ENCODE data around the gene SCN4A.

DNA sequence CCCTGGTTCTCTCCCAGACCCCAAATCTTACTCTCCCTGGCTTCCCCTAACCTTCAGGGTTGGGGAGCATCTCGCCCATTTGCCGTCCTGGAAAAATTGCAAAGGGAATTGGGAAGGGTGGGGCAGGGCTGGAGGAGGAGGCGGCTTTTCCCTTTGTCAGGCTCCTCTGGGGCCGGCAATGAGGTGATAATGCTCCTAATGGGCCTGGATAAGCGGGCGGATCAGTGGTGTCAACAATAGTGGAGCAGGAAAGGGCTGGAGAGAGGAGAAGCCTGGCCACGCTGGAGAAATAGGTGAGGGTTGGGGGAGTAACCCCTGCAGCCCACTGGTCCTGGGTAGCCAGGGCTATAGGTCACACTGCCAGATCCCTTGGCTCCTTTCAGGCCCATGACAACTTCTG lies 12.3 kb downstream of the SCN4A start:
- TF ChIP-seq, protein P1, sequence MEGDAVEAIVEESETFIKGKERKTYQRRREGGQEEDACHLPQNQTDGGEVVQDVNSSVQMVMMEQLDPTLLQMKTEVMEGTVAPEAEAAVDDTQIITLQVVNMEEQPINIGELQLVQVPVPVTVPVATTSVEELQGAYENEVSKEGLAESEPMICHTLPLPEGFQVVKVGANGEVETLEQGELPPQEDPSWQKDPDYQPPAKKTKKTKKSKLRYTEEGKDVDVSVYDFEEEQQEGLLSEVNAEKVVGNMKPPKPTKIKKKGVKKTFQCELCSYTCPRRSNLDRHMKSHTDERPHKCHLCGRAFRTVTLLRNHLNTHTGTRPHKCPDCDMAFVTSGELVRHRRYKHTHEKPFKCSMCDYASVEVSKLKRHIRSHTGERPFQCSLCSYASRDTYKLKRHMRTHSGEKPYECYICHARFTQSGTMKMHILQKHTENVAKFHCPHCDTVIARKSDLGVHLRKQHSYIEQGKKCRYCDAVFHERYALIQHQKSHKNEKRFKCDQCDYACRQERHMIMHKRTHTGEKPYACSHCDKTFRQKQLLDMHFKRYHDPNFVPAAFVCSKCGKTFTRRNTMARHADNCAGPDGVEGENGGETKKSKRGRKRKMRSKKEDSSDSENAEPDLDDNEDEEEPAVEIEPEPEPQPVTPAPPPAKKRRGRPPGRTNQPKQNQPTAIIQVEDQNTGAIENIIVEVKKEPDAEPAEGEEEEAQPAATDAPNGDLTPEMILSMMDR (conservative IDR thresholded peaks at IDR 0.05; ENCODE audit: low read depth, low read length): no peak
- no peak for TF ChIP-seq EZH2 (IDR thresholded peaks at IDR 0.05; ENCODE audit: low read length, unreplicated experiment)
- no peak for TF ChIP-seq EZH2phosphoT487 (IDR thresholded peaks at IDR 0.05; ENCODE audit: borderline replicate concordance, low read length)

Measured in PC-3 (cell line).